PC-9 (cell line): ENCODE measurements around the gene ATOSB.

ENCODE experiments used
- EZH2 ChIP-seq: fragments of 200-600 bp; sonication (generic); IDR thresholded peaks from 2 replicates; pipeline ENCODE4 v1.8.0; 2017; ENCODE audit warnings: antibody characterized with exemption, low read depth
- TF ChIP-seq, protein P1 (sequence below): fragments of 200-600 bp; sonication (generic); conservative IDR thresholded peaks from 2 replicates; pipeline ENCODE4 v1.6.1; 2017; ENCODE audit warnings: mixed run types, antibody characterized with exemption, mild to moderate bottlenecking, moderate library complexity

- TF ChIP-seq, protein P1, sequence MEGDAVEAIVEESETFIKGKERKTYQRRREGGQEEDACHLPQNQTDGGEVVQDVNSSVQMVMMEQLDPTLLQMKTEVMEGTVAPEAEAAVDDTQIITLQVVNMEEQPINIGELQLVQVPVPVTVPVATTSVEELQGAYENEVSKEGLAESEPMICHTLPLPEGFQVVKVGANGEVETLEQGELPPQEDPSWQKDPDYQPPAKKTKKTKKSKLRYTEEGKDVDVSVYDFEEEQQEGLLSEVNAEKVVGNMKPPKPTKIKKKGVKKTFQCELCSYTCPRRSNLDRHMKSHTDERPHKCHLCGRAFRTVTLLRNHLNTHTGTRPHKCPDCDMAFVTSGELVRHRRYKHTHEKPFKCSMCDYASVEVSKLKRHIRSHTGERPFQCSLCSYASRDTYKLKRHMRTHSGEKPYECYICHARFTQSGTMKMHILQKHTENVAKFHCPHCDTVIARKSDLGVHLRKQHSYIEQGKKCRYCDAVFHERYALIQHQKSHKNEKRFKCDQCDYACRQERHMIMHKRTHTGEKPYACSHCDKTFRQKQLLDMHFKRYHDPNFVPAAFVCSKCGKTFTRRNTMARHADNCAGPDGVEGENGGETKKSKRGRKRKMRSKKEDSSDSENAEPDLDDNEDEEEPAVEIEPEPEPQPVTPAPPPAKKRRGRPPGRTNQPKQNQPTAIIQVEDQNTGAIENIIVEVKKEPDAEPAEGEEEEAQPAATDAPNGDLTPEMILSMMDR: no peak
- TF ChIP-seq EZH2: no peak
Observed at GRCh38 chr9:35142037-35142436, 26.4 kb upstream of the ATOSB start.
